ENCODE data around the gene TEX264. TPM values are rescaled to one million over a fixed set of nuclear protein-coding genes. Genes with fewer than 3 reads are reported as not detected.

Gene TEX264
- total and polyA plus RNA-seq, 2 experiments from 2014 or later = 10.0 to 13.3 TPM

DNA sequence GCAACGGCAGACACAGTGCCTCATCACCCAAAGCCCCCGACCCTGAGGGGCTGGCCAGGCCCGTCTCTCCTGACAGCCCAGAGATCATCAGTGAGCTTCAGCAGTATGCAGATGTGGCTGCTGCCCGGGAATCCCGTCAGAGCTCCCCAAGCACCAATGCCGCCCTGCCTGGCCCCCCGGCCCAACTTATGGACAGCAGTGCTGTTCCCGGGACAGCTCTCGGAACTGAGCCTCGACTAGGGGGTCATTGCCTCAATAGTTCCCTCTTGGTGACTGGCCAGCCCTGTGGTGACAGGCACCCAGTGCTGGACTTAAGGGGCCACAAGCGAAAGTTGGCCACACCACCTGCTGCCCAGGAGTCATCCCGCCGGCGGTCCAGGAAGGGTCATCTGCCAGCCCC lies 8.6 kb upstream of the TEX264 start:
- Histone ChIP-seq H3K4me1 (ENCODE audit: insufficient read depth) (no peaks in the 10 kb centered on the region), H3K4me3 (no peak overlapping the region), H2AFZ (no peak overlapping the region), H3F3A (replicated peaks; ENCODE audit: low read depth) (no peaks in the 10 kb centered on the region), H3K27ac (ENCODE audit: low read depth) (no peak overlapping the region), H3K27me3 (ENCODE audit: insufficient read depth) (no peaks in the 10 kb centered on the region), H3K4me2 (no peak overlapping the region), H3K79me2 (replicated peaks; ENCODE audit: insufficient read depth) (no peaks in the 10 kb centered on the region), H3K9me2 (ENCODE audit: insufficient read depth) (no peaks in the 10 kb centered on the region), H4K20me1 (replicated peaks; ENCODE audit: insufficient read depth) (no peaks in the 10 kb centered on the region; the same call in 1 of the 2 replicates), H3K36me3 (ENCODE audit: insufficient read depth) (peaks cover 24% of the 10 kb centered on the region)
- TF ChIP-seq STAT1 (IDR thresholded peaks at IDR 0.05; ENCODE audit: unreplicated experiment) (no peak), CREB1 (CRISPR knock-in tag; IDR thresholded peaks at IDR 0.05; ENCODE audit: low read depth) (no peak), ZNF114 (CRISPR knock-in tag; IDR thresholded peaks at IDR 0.05) (no peak), EZH2phosphoT487 (IDR thresholded peaks at IDR 0.05; ENCODE audit: unreplicated experiment) (no peak), POLR2AphosphoS5 (IDR thresholded peaks at IDR 0.05; ENCODE audit: low read depth) (no peak), ZNF331 (CRISPR knock-in tag; IDR thresholded peaks at IDR 0.05; ENCODE audit: low read depth) (no peak), JUNB (IDR thresholded peaks at IDR 0.05; ENCODE audit: unreplicated experiment) (no peak), EZH2 (IDR thresholded peaks at IDR 0.05; ENCODE audit: low read depth, unreplicated experiment) (no peak), NANOG (IDR thresholded peaks at IDR 0.05; ENCODE audit: borderline replicate concordance) (no peak)
- TF ChIP-seq, protein P1, sequence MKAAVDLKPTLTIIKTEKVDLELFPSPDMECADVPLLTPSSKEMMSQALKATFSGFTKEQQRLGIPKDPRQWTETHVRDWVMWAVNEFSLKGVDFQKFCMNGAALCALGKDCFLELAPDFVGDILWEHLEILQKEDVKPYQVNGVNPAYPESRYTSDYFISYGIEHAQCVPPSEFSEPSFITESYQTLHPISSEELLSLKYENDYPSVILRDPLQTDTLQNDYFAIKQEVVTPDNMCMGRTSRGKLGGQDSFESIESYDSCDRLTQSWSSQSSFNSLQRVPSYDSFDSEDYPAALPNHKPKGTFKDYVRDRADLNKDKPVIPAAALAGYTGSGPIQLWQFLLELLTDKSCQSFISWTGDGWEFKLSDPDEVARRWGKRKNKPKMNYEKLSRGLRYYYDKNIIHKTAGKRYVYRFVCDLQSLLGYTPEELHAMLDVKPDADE (IDR thresholded peaks at IDR 0.05) = no peak
- TF ChIP-seq, protein P2, sequence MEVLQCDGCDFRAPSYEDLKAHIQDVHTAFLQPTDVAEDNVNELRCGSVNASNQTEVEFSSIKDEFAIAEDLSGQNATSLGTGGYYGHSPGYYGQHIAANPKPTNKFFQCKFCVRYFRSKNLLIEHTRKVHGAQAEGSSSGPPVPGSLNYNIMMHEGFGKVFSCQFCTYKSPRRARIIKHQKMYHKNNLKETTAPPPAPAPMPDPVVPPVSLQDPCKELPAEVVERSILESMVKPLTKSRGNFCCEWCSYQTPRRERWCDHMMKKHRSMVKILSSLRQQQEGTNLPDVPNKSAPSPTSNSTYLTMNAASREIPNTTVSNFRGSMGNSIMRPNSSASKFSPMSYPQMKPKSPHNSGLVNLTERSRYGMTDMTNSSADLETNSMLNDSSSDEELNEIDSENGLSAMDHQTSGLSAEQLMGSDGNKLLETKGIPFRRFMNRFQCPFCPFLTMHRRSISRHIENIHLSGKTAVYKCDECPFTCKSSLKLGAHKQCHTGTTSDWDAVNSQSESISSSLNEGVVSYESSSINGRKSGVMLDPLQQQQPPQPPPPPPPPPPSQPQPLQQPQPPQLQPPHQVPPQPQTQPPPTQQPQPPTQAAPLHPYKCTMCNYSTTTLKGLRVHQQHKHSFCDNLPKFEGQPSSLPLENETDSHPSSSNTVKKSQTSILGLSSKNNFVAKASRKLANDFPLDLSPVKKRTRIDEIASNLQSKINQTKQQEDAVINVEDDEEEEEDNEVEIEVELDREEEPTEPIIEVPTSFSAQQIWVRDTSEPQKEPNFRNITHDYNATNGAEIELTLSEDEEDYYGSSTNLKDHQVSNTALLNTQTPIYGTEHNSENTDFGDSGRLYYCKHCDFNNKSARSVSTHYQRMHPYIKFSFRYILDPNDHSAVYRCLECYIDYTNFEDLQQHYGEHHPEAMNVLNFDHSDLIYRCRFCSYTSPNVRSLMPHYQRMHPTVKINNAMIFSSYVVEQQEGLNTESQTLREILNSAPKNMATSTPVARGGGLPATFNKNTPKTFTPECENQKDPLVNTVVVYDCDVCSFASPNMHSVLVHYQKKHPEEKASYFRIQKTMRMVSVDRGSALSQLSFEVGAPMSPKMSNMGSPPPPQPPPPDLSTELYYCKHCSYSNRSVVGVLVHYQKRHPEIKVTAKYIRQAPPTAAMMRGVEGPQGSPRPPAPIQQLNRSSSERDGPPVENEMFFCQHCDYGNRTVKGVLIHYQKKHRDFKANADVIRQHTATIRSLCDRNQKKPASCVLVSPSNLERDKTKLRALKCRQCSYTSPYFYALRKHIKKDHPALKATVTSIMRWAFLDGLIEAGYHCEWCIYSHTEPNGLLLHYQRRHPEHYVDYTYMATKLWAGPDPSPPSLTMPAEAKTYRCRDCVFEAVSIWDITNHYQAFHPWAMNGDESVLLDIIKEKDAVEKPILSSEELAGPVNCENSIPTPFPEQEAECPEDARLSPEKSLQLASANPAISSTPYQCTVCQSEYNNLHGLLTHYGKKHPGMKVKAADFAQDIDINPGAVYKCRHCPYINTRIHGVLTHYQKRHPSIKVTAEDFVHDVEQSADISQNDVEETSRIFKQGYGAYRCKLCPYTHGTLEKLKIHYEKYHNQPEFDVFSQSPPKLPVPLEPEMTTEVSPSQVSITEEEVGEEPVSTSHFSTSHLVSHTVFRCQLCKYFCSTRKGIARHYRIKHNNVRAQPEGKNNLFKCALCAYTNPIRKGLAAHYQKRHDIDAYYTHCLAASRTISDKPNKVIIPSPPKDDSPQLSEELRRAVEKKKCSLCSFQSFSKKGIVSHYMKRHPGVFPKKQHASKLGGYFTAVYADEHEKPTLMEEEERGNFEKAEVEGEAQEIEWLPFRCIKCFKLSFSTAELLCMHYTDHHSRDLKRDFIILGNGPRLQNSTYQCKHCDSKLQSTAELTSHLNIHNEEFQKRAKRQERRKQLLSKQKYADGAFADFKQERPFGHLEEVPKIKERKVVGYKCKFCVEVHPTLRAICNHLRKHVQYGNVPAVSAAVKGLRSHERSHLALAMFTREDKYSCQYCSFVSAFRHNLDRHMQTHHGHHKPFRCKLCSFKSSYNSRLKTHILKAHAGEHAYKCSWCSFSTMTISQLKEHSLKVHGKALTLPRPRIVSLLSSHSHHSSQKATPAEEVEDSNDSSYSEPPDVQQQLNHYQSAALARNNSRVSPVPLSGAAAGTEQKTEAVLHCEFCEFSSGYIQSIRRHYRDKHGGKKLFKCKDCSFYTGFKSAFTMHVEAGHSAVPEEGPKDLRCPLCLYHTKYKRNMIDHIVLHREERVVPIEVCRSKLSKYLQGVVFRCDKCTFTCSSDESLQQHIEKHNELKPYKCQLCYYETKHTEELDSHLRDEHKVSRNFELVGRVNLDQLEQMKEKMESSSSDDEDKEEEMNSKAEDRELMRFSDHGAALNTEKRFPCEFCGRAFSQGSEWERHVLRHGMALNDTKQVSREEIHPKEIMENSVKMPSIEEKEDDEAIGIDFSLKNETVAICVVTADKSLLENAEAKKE (CRISPR knock-in tag; IDR thresholded peaks at IDR 0.05) = no peak
- TF ChIP-seq, protein P3, sequence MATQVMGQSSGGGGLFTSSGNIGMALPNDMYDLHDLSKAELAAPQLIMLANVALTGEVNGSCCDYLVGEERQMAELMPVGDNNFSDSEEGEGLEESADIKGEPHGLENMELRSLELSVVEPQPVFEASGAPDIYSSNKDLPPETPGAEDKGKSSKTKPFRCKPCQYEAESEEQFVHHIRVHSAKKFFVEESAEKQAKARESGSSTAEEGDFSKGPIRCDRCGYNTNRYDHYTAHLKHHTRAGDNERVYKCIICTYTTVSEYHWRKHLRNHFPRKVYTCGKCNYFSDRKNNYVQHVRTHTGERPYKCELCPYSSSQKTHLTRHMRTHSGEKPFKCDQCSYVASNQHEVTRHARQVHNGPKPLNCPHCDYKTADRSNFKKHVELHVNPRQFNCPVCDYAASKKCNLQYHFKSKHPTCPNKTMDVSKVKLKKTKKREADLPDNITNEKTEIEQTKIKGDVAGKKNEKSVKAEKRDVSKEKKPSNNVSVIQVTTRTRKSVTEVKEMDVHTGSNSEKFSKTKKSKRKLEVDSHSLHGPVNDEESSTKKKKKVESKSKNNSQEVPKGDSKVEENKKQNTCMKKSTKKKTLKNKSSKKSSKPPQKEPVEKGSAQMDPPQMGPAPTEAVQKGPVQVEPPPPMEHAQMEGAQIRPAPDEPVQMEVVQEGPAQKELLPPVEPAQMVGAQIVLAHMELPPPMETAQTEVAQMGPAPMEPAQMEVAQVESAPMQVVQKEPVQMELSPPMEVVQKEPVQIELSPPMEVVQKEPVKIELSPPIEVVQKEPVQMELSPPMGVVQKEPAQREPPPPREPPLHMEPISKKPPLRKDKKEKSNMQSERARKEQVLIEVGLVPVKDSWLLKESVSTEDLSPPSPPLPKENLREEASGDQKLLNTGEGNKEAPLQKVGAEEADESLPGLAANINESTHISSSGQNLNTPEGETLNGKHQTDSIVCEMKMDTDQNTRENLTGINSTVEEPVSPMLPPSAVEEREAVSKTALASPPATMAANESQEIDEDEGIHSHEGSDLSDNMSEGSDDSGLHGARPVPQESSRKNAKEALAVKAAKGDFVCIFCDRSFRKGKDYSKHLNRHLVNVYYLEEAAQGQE (IDR thresholded peaks at IDR 0.05; ENCODE audit: unreplicated experiment) = no peak
- TF ChIP-seq, protein P4, sequence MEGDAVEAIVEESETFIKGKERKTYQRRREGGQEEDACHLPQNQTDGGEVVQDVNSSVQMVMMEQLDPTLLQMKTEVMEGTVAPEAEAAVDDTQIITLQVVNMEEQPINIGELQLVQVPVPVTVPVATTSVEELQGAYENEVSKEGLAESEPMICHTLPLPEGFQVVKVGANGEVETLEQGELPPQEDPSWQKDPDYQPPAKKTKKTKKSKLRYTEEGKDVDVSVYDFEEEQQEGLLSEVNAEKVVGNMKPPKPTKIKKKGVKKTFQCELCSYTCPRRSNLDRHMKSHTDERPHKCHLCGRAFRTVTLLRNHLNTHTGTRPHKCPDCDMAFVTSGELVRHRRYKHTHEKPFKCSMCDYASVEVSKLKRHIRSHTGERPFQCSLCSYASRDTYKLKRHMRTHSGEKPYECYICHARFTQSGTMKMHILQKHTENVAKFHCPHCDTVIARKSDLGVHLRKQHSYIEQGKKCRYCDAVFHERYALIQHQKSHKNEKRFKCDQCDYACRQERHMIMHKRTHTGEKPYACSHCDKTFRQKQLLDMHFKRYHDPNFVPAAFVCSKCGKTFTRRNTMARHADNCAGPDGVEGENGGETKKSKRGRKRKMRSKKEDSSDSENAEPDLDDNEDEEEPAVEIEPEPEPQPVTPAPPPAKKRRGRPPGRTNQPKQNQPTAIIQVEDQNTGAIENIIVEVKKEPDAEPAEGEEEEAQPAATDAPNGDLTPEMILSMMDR (conservative IDR thresholded peaks at IDR 0.05; ENCODE audit: low read depth in 2 of 2) = no peak
- H3K36me3 Mint-ChIP-seq (ENCODE audit: low read depth) = peaks cover 56% of the 10 kb centered on the region
- H3K4me3 Mint-ChIP-seq = no peak overlapping the region
- H3K4me1 Mint-ChIP-seq = peaks cover 2% of the 10 kb centered on the region
- peaks cover 3% of the 10 kb centered on the region for H3K27me3 Mint-ChIP-seq (ENCODE audit: insufficient read depth, low read depth, poor library complexity)
- no peak overlapping the region for H3K27ac Mint-ChIP-seq
- no peak for ATAC-seq
- H3K9me3 Mint-ChIP-seq = no peaks in the 10 kb centered on the region
- DNase-seq (ENCODE audit: low spot score) = no peak

Data from GM23338 (cell line).